ENCODE data around the gene TTC17.

TTC17 gene

DNA sequence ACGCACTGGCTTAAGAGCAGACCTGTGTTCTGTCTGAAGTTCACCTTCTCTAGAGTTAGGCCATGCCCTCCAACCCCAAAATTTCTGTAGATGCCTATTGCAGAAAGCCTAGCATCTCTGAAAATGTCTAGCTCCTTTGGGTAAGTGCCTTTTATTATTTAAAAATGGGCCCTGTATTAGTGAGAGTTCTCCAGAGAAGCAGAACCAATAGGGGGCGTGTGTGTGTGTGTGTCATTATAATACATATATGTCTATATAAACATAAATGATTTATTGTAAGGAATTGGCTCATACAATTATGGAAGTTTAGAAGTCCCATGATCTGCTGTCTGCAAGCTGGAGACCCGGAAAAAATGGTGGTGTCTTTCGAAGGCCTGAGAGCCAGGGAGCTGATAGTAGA is 144.7 kb downstream of the TTC17 start:
- H3K79me2 ChIP-seq (ENCODE audit: control insufficient read depth, insufficient read depth, low read length, unreplicated experiment), result no peaks in the 10 kb centered on the region
- peaks cover 14% of the 10 kb centered on the region for H3K4me1 ChIP-seq (ENCODE audit: control insufficient read depth, insufficient read depth, low read length, unreplicated experiment)
- H3K36me3 ChIP-seq (ENCODE audit: insufficient read depth, low read length), result no peaks in the 10 kb centered on the region
- H3K4me3 ChIP-seq (ENCODE audit: low read depth, low read length), result no peak overlapping the region
- no peak overlapping the region for H2AFZ ChIP-seq (ENCODE audit: low read length, unreplicated experiment)
- no peak overlapping the region for H3K27ac ChIP-seq (ENCODE audit: low read depth, low read length)
- H3K27me3 ChIP-seq (ENCODE audit: insufficient read depth, low read length), result peaks cover 24% of the 10 kb centered on the region

DNA sequence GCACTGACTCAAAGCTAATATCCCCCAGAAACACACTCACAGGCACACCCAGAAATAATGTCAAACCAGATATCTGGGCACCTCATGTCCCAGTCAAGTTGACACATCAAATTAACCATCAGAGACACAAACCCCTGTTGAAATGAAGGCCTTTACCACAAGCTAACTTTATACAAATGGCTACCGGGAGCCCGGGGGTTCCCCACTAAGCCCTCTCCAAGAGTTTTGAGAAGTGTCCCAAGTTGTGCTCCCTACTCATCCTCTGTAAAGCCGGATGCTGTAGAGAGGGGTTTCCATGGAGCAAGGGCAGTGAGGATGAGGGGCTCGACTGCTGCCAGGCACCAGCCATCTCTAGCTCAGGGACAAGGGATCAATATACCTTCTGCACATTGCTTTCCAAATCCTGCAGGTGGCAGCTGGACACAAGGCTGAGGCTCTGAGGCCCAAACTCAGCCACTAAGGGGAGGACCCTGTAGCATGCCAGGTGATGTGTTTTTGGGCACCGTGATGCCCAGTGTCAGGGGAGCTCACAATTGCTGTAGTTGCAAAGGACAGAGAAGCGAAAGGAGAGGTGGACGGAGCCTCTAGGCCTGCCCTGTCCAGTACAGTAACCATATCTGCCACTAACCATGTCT is 145.7 kb downstream of the TTC17 start:
- no peak overlapping the region for H3K4me3 ChIP-seq (ENCODE audit: low read depth, low read length)
- H3K4me1 ChIP-seq (ENCODE audit: control insufficient read depth, insufficient read depth, low read length, unreplicated experiment), result peaks cover 22% of the 10 kb centered on the region
- H3K27ac ChIP-seq (ENCODE audit: low read depth, low read length), result no peak overlapping the region
- no peaks in the 10 kb centered on the region for H3K79me2 ChIP-seq (ENCODE audit: control insufficient read depth, insufficient read depth, low read length, unreplicated experiment)
- H3K27me3 ChIP-seq (ENCODE audit: insufficient read depth, low read length), result peaks cover 19% of the 10 kb centered on the region
- no peaks in the 10 kb centered on the region for H3K36me3 ChIP-seq (ENCODE audit: insufficient read depth, low read length)
- no peak overlapping the region for H2AFZ ChIP-seq (ENCODE audit: low read length, unreplicated experiment)

DNA sequence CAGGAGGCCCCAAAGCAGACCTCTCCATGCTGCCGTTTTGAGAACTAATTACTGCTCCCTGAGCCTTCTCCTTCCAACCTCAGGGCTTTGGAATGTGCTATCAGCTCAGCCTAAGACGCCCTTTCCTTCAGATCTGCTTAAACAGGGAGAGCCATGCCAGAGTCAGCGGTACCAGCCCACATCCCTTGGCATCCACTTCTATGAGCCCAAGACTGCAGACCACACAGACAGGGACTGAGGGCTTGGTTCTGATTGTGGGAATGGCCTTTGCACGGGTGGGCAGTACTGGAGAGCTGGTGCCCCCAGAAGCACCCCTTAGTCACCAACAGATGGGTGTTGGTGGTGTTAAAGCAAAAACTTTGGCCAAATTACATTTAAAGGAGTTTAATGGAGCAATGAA is 146.5 kb downstream of the TTC17 start:
- H3K27ac ChIP-seq (ENCODE audit: low read depth, low read length), result no peak overlapping the region
- no peak overlapping the region for H3K4me3 ChIP-seq (ENCODE audit: low read depth, low read length)
- H3K79me2 ChIP-seq (ENCODE audit: control insufficient read depth, insufficient read depth, low read length, unreplicated experiment), result no peaks in the 10 kb centered on the region
- no peaks in the 10 kb centered on the region for H3K36me3 ChIP-seq (ENCODE audit: insufficient read depth, low read length)
- H3K4me1 ChIP-seq (ENCODE audit: control insufficient read depth, insufficient read depth, low read length, unreplicated experiment), result peaks cover 22% of the 10 kb centered on the region
- peaks cover 13% of the 10 kb centered on the region for H3K27me3 ChIP-seq (ENCODE audit: insufficient read depth, low read length)
- H2AFZ ChIP-seq (ENCODE audit: low read length, unreplicated experiment), result no peak overlapping the region

- Histone ChIP-seq H2AFZ (ENCODE audit: low read length, unreplicated experiment) (no peak overlapping the region), H3K36me3 (ENCODE audit: insufficient read depth, low read length) (no peaks in the 10 kb centered on the region), H3K27me3 (ENCODE audit: insufficient read depth, low read length) (no peaks in the 10 kb centered on the region), H3K4me3 (ENCODE audit: low read depth, low read length) (no peak overlapping the region), H3K4me1 (ENCODE audit: control insufficient read depth, insufficient read depth, low read length, unreplicated experiment) (peaks cover 22% of the 10 kb centered on the region), H3K79me2 (ENCODE audit: control insufficient read depth, insufficient read depth, low read length, unreplicated experiment) (no peaks in the 10 kb centered on the region), H3K27ac (ENCODE audit: low read depth, low read length) (no peak overlapping the region)
These were observed 148.5 kb downstream of the TTC17 start for GRCh38 chr11:43507171-43507570.

DNA sequence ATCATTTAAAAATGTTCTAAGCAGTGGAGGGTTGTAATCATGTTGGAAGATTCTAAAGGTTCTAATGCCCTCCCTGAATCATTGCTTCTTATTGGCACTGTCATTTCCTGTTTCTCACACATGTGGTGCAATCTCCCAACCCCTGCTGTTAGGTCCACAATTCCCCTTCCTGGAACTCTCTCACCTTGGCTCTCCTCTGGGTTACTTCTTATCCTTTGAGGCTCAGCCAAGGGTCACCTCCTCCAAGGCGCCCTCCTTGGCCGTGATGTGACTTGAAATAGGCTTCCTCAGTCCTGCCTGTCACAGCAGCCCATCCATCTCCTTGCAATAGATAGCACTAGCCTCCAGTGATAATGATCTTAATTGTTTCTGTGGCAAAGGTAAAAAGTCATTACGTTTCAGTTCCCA is 149.8 kb downstream of the TTC17 start:
- H3K36me3 ChIP-seq (ENCODE audit: insufficient read depth, low read length), result no peaks in the 10 kb centered on the region
- H3K4me3 ChIP-seq (ENCODE audit: low read depth, low read length), result no peak overlapping the region
- peaks cover 22% of the 10 kb centered on the region for H3K4me1 ChIP-seq (ENCODE audit: control insufficient read depth, insufficient read depth, low read length, unreplicated experiment)
- peak overlapping the region; percentile 77 for H3K27ac ChIP-seq (ENCODE audit: low read depth, low read length)
- H3K27me3 ChIP-seq (ENCODE audit: insufficient read depth, low read length), result no peaks in the 10 kb centered on the region
- no peaks in the 10 kb centered on the region for H3K79me2 ChIP-seq (ENCODE audit: control insufficient read depth, insufficient read depth, low read length, unreplicated experiment)
- H2AFZ ChIP-seq (ENCODE audit: low read length, unreplicated experiment), result no peak overlapping the region

GRCh38 chr11:43511959-43512358 is 153.2 kb downstream of the TTC17 start:
- Histone ChIP-seq H3K27me3 (ENCODE audit: insufficient read depth, low read length) (no peaks in the 10 kb centered on the region), H3K4me3 (ENCODE audit: low read depth, low read length) (no peak overlapping the region), H3K36me3 (ENCODE audit: insufficient read depth, low read length) (no peaks in the 10 kb centered on the region)

GRCh38 chr11:43515090-43515489 is 156.4 kb downstream of the TTC17 start:
- Histone ChIP-seq H3K4me1 (ENCODE audit: control insufficient read depth, insufficient read depth, low read length, unreplicated experiment) (peaks cover 14% of the 10 kb centered on the region), H3K27ac (ENCODE audit: low read depth, low read length) (no peak overlapping the region), H3K36me3 (ENCODE audit: insufficient read depth, low read length) (no peaks in the 10 kb centered on the region), H3K79me2 (ENCODE audit: control insufficient read depth, insufficient read depth, low read length, unreplicated experiment) (no peaks in the 10 kb centered on the region), H3K4me3 (ENCODE audit: low read depth, low read length) (no peak overlapping the region), H2AFZ (ENCODE audit: low read length, unreplicated experiment) (no peak overlapping the region), H3K27me3 (ENCODE audit: insufficient read depth, low read length) (no peaks in the 10 kb centered on the region)

More at GRCh38 chr11:43511959-43512358, 153.2 kb downstream of the TTC17 start:
- H3K79me2 ChIP-seq (ENCODE audit: control insufficient read depth, insufficient read depth, low read length, unreplicated experiment), result no peaks in the 10 kb centered on the region
- no peak overlapping the region for H2AFZ ChIP-seq (ENCODE audit: low read length, unreplicated experiment)
- H3K27ac ChIP-seq (ENCODE audit: low read depth, low read length), result no peak overlapping the region
- H3K4me1 ChIP-seq (ENCODE audit: control insufficient read depth, insufficient read depth, low read length, unreplicated experiment), result peaks cover 22% of the 10 kb centered on the region

DNA sequence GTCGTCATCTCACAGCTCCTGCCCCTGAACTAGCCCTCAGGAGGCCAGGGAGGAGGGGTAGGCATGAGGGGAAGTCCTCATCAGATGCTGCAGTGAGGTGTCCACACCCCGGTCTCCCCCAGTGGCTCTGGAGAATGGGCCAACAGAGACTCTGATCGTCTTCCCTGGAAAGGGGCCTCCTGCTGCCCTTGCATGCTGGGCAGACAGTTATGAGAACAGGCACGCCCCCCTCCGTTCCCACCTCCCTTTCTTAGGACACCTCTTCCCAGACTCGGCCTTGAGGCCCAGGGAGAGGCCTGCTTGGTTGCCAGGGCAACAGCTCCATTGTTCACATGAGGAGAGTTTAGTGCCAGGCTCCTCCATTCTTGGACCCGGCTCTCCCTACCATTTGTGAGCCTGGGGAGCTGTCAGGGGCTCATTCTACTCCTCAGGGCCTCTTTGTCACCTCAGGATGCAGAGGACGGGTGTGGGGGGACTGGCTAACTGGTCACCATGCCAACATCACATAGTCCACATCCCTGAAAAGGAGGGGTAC is 157.7 kb downstream of the TTC17 start:
- Histone ChIP-seq H3K79me2 (ENCODE audit: control insufficient read depth, insufficient read depth, low read length, unreplicated experiment) (no peaks in the 10 kb centered on the region), H3K27ac (ENCODE audit: low read depth, low read length) (no peak overlapping the region), H3K27me3 (ENCODE audit: insufficient read depth, low read length) (no peaks in the 10 kb centered on the region; the same call in 1 of the 2 replicates), H3K4me3 (ENCODE audit: low read depth, low read length) (no peak overlapping the region), H3K4me1 (ENCODE audit: control insufficient read depth, insufficient read depth, low read length, unreplicated experiment) (peaks cover 14% of the 10 kb centered on the region), H2AFZ (ENCODE audit: low read length, unreplicated experiment) (no peak overlapping the region), H3K36me3 (ENCODE audit: insufficient read depth, low read length) (no peaks in the 10 kb centered on the region)

- Histone ChIP-seq H3K27ac (ENCODE audit: low read depth, low read length) (no peak overlapping the region), H3K4me1 (ENCODE audit: control insufficient read depth, insufficient read depth, low read length, unreplicated experiment) (peaks cover 14% of the 10 kb centered on the region), H3K4me3 (ENCODE audit: low read depth, low read length) (no peak overlapping the region), H2AFZ (ENCODE audit: low read length, unreplicated experiment) (no peak overlapping the region), H3K36me3 (ENCODE audit: insufficient read depth, low read length) (no peaks in the 10 kb centered on the region), H3K27me3 (ENCODE audit: insufficient read depth, low read length) (peaks cover 4% of the 10 kb centered on the region; the same call in 1 of the 2 replicates), H3K79me2 (ENCODE audit: control insufficient read depth, insufficient read depth, low read length, unreplicated experiment) (no peaks in the 10 kb centered on the region)
These were observed 158.8 kb downstream of the TTC17 start for GRCh38 chr11:43517518-43517917.

DNA sequence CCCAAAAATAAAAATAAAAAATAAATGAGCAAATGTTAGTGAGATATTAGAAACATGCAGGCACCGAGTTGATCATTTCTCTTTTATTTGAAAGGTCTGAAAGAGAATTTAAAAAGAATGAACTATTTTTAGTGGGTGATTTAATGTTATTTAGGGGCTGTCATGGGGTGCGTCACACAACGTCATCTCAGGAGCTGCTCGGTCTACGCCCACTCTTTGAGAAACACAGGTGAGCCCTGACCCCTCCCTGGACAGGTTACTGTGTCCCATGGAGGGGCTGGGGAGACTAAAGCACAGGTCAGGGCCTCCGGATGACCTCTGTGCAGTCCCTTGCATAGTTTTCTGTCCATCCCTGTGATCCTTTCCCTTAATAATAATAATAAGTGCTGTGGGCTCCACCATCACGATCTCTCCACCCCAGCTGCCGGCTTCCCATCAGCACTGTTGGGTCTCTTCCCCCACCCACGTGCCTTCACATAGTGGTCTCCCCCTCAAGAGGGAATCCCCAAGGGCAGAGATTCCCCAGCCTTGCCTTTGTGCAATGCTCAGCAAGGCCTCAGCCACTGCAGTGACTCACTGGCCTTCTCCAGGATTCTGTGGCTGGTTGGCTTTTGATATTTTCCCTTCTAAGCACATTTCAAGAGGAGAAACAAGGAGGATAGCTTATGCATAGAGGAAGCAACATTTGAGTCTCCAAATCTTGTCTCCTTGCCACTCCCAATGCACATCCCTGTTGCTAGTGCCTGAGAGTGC is 159.9 kb downstream of the TTC17 start:
- H3K27me3 ChIP-seq (ENCODE audit: insufficient read depth, low read length), result peaks cover 14% of the 10 kb centered on the region
- H3K79me2 ChIP-seq (ENCODE audit: control insufficient read depth, insufficient read depth, low read length, unreplicated experiment), result no peaks in the 10 kb centered on the region
- H2AFZ ChIP-seq (ENCODE audit: low read length, unreplicated experiment), result no peak overlapping the region

DNA sequence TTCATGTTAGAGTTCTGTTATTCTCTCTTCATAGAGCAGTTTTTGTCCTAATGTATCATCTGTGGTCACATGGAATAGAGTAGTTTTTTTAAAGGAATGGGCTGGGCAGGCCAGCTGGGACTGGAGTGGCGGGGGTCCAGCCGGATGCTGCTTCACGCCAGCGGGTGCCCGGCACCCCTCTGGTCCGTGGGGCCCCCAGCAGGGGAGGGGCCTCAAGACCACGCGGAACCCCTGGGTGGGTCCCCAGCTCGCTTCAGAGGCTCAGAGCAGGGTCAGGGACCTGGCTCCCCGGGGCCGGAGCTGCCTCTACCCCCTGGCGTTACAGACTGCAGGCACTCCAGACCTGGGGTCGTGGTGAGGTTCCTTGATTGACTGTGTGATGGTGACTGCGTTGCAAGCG is 162.8 kb downstream of the TTC17 start:
- Histone ChIP-seq H3K4me1 (ENCODE audit: control insufficient read depth, insufficient read depth, low read length, unreplicated experiment) (peaks cover 14% of the 10 kb centered on the region), H3K36me3 (ENCODE audit: insufficient read depth, low read length) (no peaks in the 10 kb centered on the region), H3K27ac (ENCODE audit: low read depth, low read length) (no peak overlapping the region), H3K4me3 (ENCODE audit: low read depth, low read length) (no peak overlapping the region), H2AFZ (ENCODE audit: low read length, unreplicated experiment) (no peak overlapping the region), H3K27me3 (ENCODE audit: insufficient read depth, low read length) (peaks cover 42% of the 10 kb centered on the region), H3K79me2 (ENCODE audit: control insufficient read depth, insufficient read depth, low read length, unreplicated experiment) (no peaks in the 10 kb centered on the region)

More for the DNA sequence above, 159.9 kb downstream of the TTC17 start:
- peaks cover 14% of the 10 kb centered on the region for H3K4me1 ChIP-seq (ENCODE audit: control insufficient read depth, insufficient read depth, low read length, unreplicated experiment)
- H3K36me3 ChIP-seq (ENCODE audit: insufficient read depth, low read length), result no peaks in the 10 kb centered on the region
- H3K27ac ChIP-seq (ENCODE audit: low read depth, low read length), result no peak overlapping the region
- H3K4me3 ChIP-seq (ENCODE audit: low read depth, low read length), result no peak overlapping the region
